K562 (cell line): ENCODE results near the gene GNAI1. TPM values are rescaled to one million over a fixed set of nuclear protein-coding genes. Genes with fewer than 3 reads are reported as not detected.

Source experiments
- ATAC-seq: fragments of 200-7000 bp; cut with Tn5 transposase; 3 replicates; pipeline ENCODE4 v1.9.1; 2020; ENCODE audit warnings: moderate library complexity
- BruUV-seq: library from RNA; stranded (reverse); fragments of 400-500 nt; replicated peaks from 2 replicates; lab custom pipeline; 2021; lab: Mats Ljungman, UMichigan
- CTCF ChIA-PET: fragments of 300-600 bp; formaldehyde crosslinking; extraction: SDS; loops from one replicate; lab custom pipeline; 2021; ENCODE audit warnings: low intra/inter-chr PET ratio; lab: Yijun Ruan, JAX
- POLR2A ChIA-PET: fragments of 300-600, 350-650 bp; sonication (Branson Sonifier 250); formaldehyde crosslinking; extraction: SDS; loops from one replicate; lab custom pipeline; 2021; ENCODE audit warnings: antibody characterized with exemption, inconsistent platforms; lab: Yijun Ruan, JAX
- DNase-seq, 4 experiments: peaks; one replicate each; pipeline versions ENCODE4 v3.0.0 to v3.0.0-alpha.2; 2011 to 2018; ENCODE audit warnings: low spot score in 3 of 4, mixed read lengths in 3 of 4; ENCODE audit errors: extremely low read depth in 1 of 4
- FAIRE-seq: peaks from 2 replicates; lab custom pipeline; 2011; peaks lifted over from hg19 to GRCh38; lab: Jason Lieb, UNC
- H2AFZ ChIP-seq: 2 replicates; pipeline ENCODE4 v1.6.0; 2011; ENCODE audit warnings: low read depth, low read length, control low read depth, inconsistent platforms
- H3K27ac ChIP-seq: fragments of 200-600 bp; 3 replicates; pipeline ENCODE4 v1.8.0; 2011; ENCODE audit warnings: low read depth, mild to moderate bottlenecking, control low read depth, inconsistent platforms, low read length, moderate library complexity, mixed read lengths; ENCODE audit errors: extremely low read depth
- H3K27me3 ChIP-seq, 2 experiments: fragments of 300-600 bp in 1 of 2; 2 replicates in 1 of 2; 3 replicates in 1 of 2; pipeline versions ENCODE4 v1.6.0 to v1.8.0; 2011; ENCODE audit warnings: inconsistent platforms in 2 of 2, low read length in 2 of 2, mild to moderate bottlenecking in 1 of 2, mixed read lengths in 1 of 2, moderate library complexity in 1 of 2; ENCODE audit not compliant: control insufficient read depth in 2 of 2, insufficient read depth in 2 of 2
- H3K36me3 ChIP-seq: fragments of 300-600 bp; 3 replicates; pipeline ENCODE4 v1.8.0; 2011; ENCODE audit warnings: mild to moderate bottlenecking, low read length, inconsistent platforms; ENCODE audit not compliant: control insufficient read depth, insufficient read depth
- H3K4me1 ChIP-seq, 2 experiments: fragments of 200-600 bp in 1 of 2; replicated peaks in 1 of 2; 2 replicates in 1 of 2; 3 replicates in 1 of 2; pipeline versions ENCODE4 v1.5.1 to v1.8.0; 2011; ENCODE audit warnings: inconsistent platforms in 2 of 2, low read length in 2 of 2, mild to moderate bottlenecking in 1 of 2, mixed read lengths in 1 of 2, moderate library complexity in 1 of 2; ENCODE audit not compliant: control insufficient read depth in 2 of 2, insufficient read depth in 2 of 2
- H3K4me2 ChIP-seq: 2 replicates; pipeline ENCODE4 v1.6.1; 2011; ENCODE audit warnings: low read length, control low read depth, inconsistent platforms, mixed read lengths; ENCODE audit not compliant: insufficient read depth
- H3K4me3 ChIP-seq: fragments of 200-600 bp; sonication (generic), shearing (Covaris generic); 2 replicates; pipeline ENCODE4 v1.5.1; 2016; ENCODE audit warnings: control low read depth, inconsistent platforms
- H3K79me2 ChIP-seq: fragments of 200-600 bp; 3 replicates; pipeline ENCODE4 v1.8.0; 2011; ENCODE audit warnings: low read length, inconsistent platforms; ENCODE audit not compliant: control insufficient read depth, insufficient read depth
- H3K9ac ChIP-seq, 2 experiments: 2 replicates each; pipeline versions ENCODE4 v1.6.0 to v1.6.1; 2011; ENCODE audit warnings: low read depth in 2 of 2, low read length in 2 of 2, control low read depth in 1 of 2, inconsistent platforms in 1 of 2, mild to moderate bottlenecking in 1 of 2, mixed read lengths in 1 of 2; ENCODE audit not compliant: insufficient read depth in 1 of 2
- H3K9me1 ChIP-seq: one replicate; pipeline ENCODE4 v1.6.0; 2011; ENCODE audit warnings: inconsistent platforms, mild to moderate bottlenecking, low read length, moderate library complexity; ENCODE audit not compliant: control insufficient read depth, insufficient read depth
- H3K9me3 ChIP-seq: replicated peaks from 2 replicates; pipeline ENCODE4 v1.5.1; 2011; ENCODE audit warnings: low read depth, low read length, inconsistent platforms; ENCODE audit not compliant: control insufficient read depth, insufficient read depth
- H4K20me1 ChIP-seq: replicated peaks from 2 replicates; pipeline ENCODE4 v1.6.1; 2011; ENCODE audit warnings: low read length, inconsistent platforms, mixed read lengths; ENCODE audit not compliant: control insufficient read depth, insufficient read depth
- C11orf30 ChIP-seq: fragments of 450-650 bp; IDR thresholded peaks from 2 replicates; pipeline ENCODE4 v1.6.1; 2016; ENCODE audit warnings: low read depth, mild to moderate bottlenecking
- CCAR2 ChIP-seq: fragments of 200-400 bp; formaldehyde crosslinking; IDR thresholded peaks from 2 replicates; pipeline ENCODE4 v1.6.1; 2017; ENCODE audit warnings: mild to moderate bottlenecking, low read depth, low read length
- CREM ChIP-seq: IDR thresholded peaks from 2 replicates; pipeline ENCODE4 v1.6.1; 2014; ENCODE audit warnings: antibody characterized with exemption, low read depth
- DNMT1 ChIP-seq: fragments of 450-650 bp; IDR thresholded peaks from 2 replicates; pipeline ENCODE4 v1.6.1; 2016; ENCODE audit warnings: antibody characterized with exemption, mild to moderate bottlenecking
- E2F3 ChIP-seq: fragments of 250-450 bp; sonication (Bioruptor Pico); IDR thresholded peaks from 2 replicates; pipeline ENCODE4 v1.4.0; 2020; ENCODE audit warnings: mild to moderate bottlenecking
- FOXA3 ChIP-seq, 2 experiments: fragments of 450-650 bp in 1 of 2; sonication (generic) in 1 of 2; formaldehyde crosslinking; IDR thresholded peaks in 1 of 2; conservative IDR thresholded peaks in 1 of 2; 2 replicates each; pipeline versions ENCODE4 v1.4.0 to v1.8.0; 2020 to 2022; ENCODE audit warnings: mild to moderate bottlenecking in 2 of 2, missing genetic modification reagents in 1 of 2
- GTF2A2 ChIP-seq: IDR thresholded peaks from 2 replicates; pipeline ENCODE4 v1.6.1; 2016; ENCODE audit warnings: mild to moderate bottlenecking, missing genetic modification characterization, missing compliant biosample characterization
- NCOR1 ChIP-seq: fragments of 450-650 bp; IDR thresholded peaks from 2 replicates; pipeline ENCODE4 v1.6.1; 2016; ENCODE audit warnings: mild to moderate bottlenecking, moderate library complexity
- PYGO2 ChIP-seq: fragments of 450-650 bp; IDR thresholded peaks from 2 replicates; pipeline ENCODE4 v1.6.1; 2016; ENCODE audit warnings: mild to moderate bottlenecking, missing genetic modification characterization, moderate library complexity, missing compliant biosample characterization
- RBM25 ChIP-seq: fragments of 200-400 bp; formaldehyde crosslinking; IDR thresholded peaks from 2 replicates; pipeline ENCODE4 v1.6.1; 2018; ENCODE audit warnings: low read length, low read depth, moderate library complexity; ENCODE audit not compliant: severe bottlenecking
- SAFB ChIP-seq: fragments of 200-400 bp; formaldehyde crosslinking; IDR thresholded peaks from 2 replicates; pipeline ENCODE4 v1.6.1; 2017; ENCODE audit warnings: low read depth, low read length, borderline replicate concordance
- TCF7L2 ChIP-seq: fragments of 150-350 bp; IDR thresholded peaks from 2 replicates; pipeline ENCODE4 v1.6.1; 2016; ENCODE audit warnings: low read depth, mild to moderate bottlenecking, low read length, moderate library complexity
- TGIF2 ChIP-seq: sonication (generic); formaldehyde crosslinking; IDR thresholded peaks from 2 replicates; pipeline ENCODE4 v1.8.1; 2022; ENCODE audit warnings: mild to moderate bottlenecking, missing genetic modification reagents, moderate library complexity
- U2AF1 ChIP-seq: fragments of 200-400 bp; formaldehyde crosslinking; optimal IDR thresholded peaks from 2 replicates; pipeline ENCODE3; 2017; ENCODE audit warnings: mild to moderate bottlenecking, low read depth, low read length, moderate library complexity
- ZBED1 ChIP-seq: IDR thresholded peaks from 2 replicates; pipeline ENCODE4 v1.6.1; 2014
- ZNF740 ChIP-seq, 3 experiments: fragments of 200-800 bp in 1 of 3; sonication (Bioruptor generic) in 1 of 3; sonication (generic) in 1 of 3; formaldehyde crosslinking in 1 of 3; IDR thresholded peaks; 2 replicates each; pipeline versions ENCODE4 v1.6.1 to v1.8.0; 2016 to 2022; ENCODE audit warnings: mild to moderate bottlenecking in 2 of 3, missing compliant biosample characterization in 2 of 3, missing genetic modification characterization in 2 of 3, missing genetic modification reagents in 1 of 3
- WGBS: fragments of 100-300 bp; shearing (Covaris generic); methylation state at CpG from one replicate; pipeline ENCODE4 v1.1.6; 2016; ENCODE audit warnings: low coverage, mixed read lengths; ENCODE audit not compliant: insufficient coverage; ENCODE audit errors: missing lambda C conversion rate; 5-methylcytosine and 5-hydroxymethylcytosine counted together
- in situ Hi-C: fragments of 300-500 bp; cut with MboI; formaldehyde crosslinking; loops from 4 replicates; pipeline ENCODE4 v1.15.0; 2018; ENCODE audit warnings: inconsistent platforms, mixed read lengths
- intact Hi-C: fragments of 100-400 bp; cut with micrococcal nuclease; formaldehyde crosslinking; loops from 2 replicates; pipeline ENCODE4 v1.14.2; 2022
- polyA plus RNA-seq, 8 experiments: library from polyadenylated mRNA; depleted of rRNA in 4 of 8; stranded (reverse) in 5 of 8; unstranded in 3 of 8; fragments of >200 nt; fragmentation: Nextera tagmentation in 2 of 8; fragmentation: Illumina TruSeq in 1 of 8; extraction: Ambion mirVana in 2 of 8; extraction: Trizol in 1 of 8; gene quantifications; 2 replicates each; pipeline versions ENCODE4 v1.2.1 to v1.2.3, GENCODE V29; 2011 to 2014; ENCODE audit warnings: inconsistent platforms in 1 of 8, missing spikeins in 1 of 8
- total RNA-seq, 7 experiments: library from RNA; depleted of rRNA in 6 of 7; stranded (reverse); fragments of >200 nt in 6 of 7; fragmentation: Illumina TruSeq in 2 of 7; extraction: Trizol in 2 of 7; gene quantifications; 2 replicates each; pipeline versions ENCODE4 v1.2.1 to v1.2.3, GENCODE V29; 2011 to 2021; ENCODE audit warnings: low replicate concordance in 1 of 7

Gene GNAI1
- total and polyA plus RNA-seq, 9 of the 15 experiments (the other 6 are each of a cell fraction or from before 2014, with no cell fraction given), result 0.03 to 0.13 (median 0.08) TPM; not detected in 6

GRCh38 chr7:80189638-80190037 lies 55.0 kb downstream of the GNAI1 start:
- FAIRE-seq (no peak), DNase-seq (no peak), ATAC-seq (no peak)
- H3K9me3 ChIP-seq, result no peaks in the 10 kb centered on the region
- H3K9me1 ChIP-seq, result no peaks in the 10 kb centered on the region
- no peak overlapping the region for H3K4me2 ChIP-seq
- H4K20me1 ChIP-seq, result no peaks in the 10 kb centered on the region
- POLR2A ChIA-PET, result interaction anchor here (0.7 to 0.9 kb wide), 2 partner anchors 12 to 60 kb away, joined by 3 read pairs; no protein-coding TSS in a partner anchor
- in situ Hi-C loops (no loop called here), intact Hi-C loops (no loop called here)
- CTCF ChIA-PET, result no interaction called here
- H3K4me1 ChIP-seq, result no peaks in the 10 kb centered on the region
- H3K27me3 ChIP-seq, result no peaks in the 10 kb centered on the region
- no peak overlapping the region for H3K4me3 ChIP-seq
- H3K27ac ChIP-seq, result no peak overlapping the region
- 0% methylated on average over 4 of the region's 4 CpGs for WGBS
- H3K36me3 ChIP-seq, result no peaks in the 10 kb centered on the region
- TF ChIP-seq SAFB (no peak), PYGO2 (no peak), CREM (no peak), RBM25 (no peak), E2F3 (CRISPR knock-in tag) (no peak), C11orf30 (no peak), ZNF740 (CRISPR knock-in tag; IDR thresholded peaks at IDR 0.05) (no peak), ZNF740 (tag; IDR thresholded peaks at IDR 0.05) (no peak), GTF2A2 (no peak), CCAR2 (no peak), U2AF1 (no peak), TGIF2 (CRISPR knock-in tag) (no peak), NCOR1 (no peak), ZBED1 (no peak), DNMT1 (no peak), FOXA3 (CRISPR knock-in tag; conservative IDR thresholded peaks at IDR 0.05 in 1 of 2, IDR thresholded peaks at IDR 0.05 in 1 of 2) (no peak), TCF7L2 (no peak)
- no peak overlapping the region for H3K9ac ChIP-seq
- H2AFZ ChIP-seq, result no peak overlapping the region
- BruUV-seq, result no TSS peak
- no peaks in the 10 kb centered on the region for H3K79me2 ChIP-seq
